GM19025 (cell line): Measurements from ENCODE around the gene TP73.

ENCODE experiments used
- ATAC-seq: cut with Tn5 transposase; IDR thresholded peaks from one replicate; pipeline ENCODE4 v1.9.1; 2021; ENCODE audit warnings: mild to moderate bottlenecking, low read depth, moderate library complexity; ENCODE audit not compliant: unreplicated experiment

The TP73 gene

DNA sequence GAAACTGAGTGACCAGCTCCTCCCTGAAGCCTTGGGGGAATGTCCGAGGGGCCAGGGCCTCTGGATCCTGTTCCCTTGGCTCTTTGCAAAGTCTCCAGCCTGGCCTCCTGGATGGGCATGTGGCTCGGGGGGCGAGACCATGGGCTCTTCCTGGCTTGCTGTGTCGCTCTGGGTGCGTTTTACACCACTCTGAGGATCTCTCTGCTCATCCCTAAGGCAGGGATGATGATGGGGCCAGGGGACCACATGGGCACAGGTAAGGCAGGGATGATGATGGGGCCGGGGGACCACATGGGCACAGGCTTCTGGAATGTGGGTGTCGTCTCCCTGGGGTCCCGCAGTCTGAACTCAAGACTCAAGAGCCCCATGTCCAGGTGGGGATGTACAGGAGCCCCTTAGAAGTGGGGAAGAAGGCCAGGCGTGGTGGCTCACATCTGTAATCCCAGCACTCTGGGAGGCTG, 17.7 kb downstream of the TP73 start:
- ATAC-seq: no peak

DNA sequence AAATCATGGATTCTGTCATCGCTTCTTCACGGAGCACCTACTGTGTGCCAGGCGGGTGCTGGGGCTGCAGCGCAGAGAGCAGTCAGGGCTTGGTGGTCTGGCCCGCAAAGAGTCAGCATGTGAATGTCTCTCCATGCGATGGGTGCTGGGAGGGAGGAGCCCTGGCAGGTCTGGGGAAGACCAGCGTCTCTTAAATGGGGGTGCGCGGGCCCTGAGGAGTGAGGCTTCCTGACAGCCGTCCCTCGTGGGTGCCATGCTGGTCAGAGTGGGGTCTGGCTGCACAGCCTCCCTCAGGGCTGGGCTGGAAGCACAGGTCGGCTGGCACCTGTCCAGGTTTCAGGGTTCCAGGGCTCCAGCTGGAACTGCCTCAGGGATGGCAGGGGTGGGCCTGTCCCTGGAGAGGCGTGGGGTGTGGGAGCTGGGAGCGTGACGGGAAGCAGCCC, 18.5 kb downstream of the TP73 start:
- no peak for ATAC-seq

DNA sequence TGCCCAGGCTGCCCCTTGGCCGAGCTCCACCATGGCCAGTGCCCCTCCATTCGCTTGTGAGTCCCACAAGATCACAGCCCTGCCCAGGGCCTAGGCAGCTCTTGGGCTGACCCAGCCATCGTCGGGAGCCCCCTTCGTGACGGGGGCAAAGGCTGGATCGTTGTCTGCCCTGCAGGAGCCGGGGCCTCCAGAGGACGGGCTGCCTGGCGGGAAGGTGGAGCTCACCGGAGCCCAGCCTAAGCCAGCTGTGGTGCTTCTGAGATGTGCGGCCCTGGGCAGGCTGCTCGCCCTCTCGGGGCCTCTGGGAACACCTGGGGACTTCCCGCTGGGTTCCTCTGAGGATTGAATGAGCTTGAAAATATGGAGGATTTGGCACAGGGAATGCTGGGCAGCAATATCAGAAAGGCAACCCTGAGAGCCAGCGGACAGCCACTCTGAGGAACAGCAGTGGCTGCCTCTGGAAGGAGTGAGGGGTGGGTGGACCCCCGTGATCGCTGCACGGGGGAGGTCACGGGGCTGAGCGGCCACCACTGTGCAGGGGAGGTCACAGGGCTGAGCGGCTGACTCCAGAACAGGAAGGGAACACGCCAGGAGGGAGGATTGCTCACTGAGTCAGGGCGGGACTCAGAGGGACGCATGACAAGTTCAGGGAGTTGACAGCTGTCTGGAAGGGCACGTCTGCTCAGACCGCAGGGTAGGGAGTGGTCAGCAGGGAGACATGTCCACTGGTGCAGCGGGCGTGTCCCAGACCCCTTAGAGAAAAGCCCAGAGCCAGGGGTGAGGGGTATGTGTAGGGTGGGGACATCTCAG, 19.3 kb downstream of the TP73 start:
- ATAC-seq: no peak

DNA sequence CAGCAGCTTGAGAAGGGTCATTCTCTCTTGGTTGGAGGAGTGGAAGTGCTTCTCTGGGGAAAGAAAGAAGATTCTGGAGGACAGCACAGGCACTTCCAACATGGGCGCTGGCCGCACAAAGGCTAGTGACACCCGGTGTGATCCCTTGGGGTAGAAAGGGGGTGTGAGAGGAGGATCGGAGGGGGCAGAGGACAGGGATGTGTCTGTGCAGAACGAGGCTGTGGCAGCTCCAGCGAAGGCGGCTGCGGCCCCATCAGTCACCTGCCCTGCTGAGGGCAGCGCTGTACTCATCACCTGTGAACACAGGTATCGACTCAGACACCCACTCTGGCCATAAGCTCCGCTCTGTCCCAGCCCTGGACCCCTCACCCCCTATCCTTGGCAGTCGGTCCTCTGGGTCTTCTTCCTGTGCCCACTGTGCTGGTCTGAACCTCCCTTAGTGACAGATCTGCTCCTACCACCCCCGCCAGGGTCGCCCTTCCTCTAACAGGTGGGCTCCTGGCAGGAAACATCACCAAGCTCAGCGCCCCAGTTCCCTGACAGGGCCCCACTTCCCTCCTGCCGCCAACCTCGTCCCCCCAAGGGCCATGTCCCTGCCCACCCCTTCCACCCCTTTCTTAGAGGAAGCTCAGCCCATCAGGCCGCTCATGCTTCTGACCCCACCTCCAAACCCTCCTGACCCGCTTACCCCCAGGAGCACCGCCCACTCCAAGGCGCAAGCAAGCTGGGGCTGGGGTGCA, 20.1 kb downstream of the TP73 start:
- no peak for ATAC-seq

DNA sequence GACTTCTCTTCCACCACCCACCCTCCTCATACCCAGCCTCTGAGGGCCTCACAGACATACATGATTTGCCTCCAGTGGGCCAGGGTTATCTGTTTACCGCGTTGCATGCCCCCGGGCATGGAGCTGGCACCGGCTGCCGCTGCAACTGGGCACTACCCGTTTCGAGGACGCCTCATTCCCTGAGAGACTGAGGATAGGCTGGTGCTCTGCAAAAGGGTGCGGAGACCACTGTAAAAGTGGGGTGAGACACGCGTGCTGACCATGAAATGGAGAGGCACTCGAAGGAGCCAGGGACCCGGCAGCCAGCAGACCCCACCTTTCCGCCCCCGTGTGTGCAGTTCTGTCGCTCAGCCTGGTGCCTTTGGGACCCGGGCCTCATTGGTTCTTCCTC, 20.6 kb downstream of the TP73 start:
- ATAC-seq: no peak

DNA sequence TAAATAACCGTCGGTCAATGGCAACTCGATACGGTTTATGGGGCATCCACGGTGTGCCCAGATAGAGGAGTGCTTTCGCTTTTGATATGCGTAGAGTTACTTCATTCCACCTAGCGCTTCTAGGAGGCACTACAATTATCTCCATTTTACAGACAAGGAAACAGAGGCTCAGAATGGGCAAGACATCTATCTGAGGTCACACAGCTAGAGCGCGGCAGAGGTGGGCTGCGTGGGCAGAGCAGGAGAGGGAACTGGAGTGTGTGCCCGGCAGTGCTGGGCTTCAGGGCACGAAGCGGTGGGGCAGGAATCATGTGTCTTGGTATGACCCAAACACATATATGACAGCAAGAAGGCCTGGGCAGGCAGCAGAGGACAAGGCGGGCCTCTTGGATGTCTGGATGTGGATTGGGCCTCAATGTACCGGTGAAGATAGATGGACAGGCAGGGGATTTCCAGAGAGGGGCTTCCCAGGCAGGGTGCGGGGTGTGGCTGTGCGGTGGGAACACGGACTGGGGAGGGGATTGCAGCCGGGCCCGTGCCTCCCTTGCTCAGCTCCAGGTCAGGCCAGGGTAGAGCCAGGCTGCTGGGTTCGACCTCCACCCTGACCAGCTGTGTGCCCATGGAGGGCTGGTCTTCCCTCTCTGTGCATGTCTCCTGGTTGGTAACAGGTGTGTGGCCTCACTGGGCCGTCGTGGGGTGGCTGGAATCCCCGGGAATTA, 21.2 kb downstream of the TP73 start:
- no peak for ATAC-seq

DNA sequence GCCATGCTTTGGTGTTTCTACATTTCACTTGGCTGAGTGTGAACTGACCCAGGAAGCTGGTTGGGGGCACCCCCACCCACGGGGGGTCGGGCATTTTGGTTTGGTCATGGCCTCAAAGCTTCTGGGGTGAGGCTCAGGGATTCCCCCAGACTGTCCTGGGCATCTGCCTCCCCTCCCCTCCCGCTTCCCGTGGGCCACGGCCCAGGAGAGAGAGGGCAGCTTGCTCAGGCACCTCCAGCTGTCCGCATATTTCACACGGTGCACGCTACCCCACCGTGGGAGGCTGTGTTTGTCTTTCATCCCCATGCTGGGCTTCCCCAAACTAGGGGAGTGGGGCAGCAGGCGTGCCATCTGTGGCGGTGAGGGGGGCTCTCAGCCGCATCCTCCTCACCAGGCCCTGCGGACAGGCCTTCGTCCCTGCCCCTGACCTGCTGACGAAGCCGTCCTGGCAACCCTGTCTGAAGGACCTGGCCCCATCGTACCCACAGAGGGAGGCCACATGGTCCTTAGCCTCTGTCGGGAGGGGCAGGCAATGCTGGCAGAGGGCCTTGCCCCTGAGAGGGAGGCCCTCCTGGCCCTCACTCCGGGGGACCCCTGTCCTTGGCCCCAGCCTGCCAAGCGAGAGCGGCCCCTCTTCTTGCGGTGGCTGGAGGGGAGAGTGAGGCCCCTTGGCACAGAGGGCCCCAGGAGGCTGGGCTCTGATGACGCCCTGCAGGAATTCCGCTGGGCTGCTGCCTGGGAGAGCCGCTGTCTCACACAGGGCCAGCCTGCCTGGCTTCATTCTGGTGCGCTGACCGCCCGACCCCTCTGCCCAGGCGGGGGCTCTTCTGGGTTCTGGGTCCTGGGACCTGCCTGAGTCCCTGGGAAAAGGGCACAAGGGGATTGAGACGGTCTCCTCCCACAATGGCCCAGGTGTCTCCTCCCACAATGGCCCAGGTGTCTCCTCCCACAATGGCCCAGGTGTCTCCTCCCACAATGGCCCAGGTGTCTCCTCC, 22.1 kb downstream of the TP73 start:
- no peak for ATAC-seq

DNA sequence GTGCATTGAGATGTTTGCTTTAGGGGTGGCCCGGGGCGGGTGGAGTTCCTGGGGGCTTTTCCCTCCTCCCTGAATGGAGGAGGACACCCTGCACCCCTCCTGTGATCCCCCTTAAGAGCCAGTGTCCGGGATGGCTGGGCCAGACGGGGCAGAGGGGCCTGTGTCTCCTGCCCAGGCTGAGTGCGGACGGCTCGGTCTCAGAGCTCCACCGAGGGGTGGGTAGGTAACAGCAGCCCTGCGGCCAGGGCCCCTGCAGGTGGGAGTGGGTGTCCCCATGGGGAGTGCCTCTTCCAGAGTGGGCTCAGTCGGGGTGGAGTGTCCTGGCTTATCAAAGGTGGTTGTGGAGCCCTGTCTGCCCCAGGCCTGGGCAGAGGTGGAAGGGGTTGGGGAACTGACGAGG, 23.1 kb downstream of the TP73 start:
- no peak for ATAC-seq

DNA sequence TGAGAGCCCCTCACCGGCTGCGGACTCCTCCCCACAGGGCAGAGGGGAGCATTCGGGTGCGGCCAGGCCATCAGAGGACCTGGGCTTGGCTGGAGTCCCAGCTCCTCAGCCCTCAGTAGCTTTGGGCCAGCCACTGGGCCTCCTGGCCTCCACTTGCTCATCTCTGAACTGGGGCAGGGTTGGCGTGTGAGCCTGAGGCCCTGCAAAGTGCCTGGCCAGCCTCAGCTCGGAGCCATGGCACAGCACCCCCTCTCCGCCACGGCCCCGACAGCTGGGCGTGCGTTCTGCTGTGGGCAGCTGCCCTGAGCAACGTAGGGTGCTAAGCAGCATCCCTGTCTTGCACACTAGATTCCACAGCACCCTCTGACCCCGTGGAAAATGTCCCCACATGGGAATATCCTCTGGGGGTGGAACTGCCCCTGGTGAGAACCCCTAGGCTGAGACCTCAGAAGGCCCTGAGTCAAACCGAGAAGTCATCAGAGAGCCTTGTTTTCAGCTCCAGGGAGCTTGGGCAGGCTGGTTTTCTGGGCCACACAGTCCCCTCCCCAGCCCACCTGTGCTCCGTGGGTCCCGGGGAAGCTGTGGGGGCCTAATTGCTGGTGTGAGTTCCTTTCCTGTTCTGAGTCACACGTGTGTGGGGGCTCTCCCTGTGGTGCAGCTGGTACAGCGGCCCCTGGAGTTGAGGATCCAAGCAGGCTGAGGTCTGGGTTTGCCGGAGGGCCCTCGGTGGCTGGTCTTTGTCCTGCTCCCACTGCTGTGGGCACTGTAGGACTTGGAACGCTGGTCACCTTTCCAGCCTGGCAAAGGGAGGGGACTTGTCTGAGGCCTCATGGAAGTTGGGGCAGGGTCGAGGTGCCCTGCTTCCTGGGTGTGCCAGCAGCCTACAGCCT, 24.5 kb downstream of the TP73 start:
- ATAC-seq: peak; percentile 59

DNA sequence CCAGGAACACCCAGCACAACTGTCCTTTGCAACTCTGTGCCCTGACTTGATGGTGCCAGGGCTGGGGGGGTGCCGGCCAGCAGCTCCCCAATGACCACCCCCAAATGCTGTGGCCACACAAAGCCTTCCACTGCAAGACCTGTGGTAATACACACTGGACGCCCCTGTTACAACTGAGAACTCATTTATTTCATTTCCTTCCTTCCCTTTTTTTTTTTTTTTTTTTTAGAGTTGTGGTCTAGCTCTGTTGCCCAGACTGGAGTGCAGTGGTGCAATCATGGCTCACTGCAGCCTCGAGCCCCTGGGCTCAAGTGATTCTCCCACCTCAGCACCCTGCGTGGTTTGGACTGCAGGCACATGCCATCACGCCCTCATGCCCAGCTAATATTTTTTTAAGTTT, 25.2 kb downstream of the TP73 start:
- ATAC-seq: no peak

DNA sequence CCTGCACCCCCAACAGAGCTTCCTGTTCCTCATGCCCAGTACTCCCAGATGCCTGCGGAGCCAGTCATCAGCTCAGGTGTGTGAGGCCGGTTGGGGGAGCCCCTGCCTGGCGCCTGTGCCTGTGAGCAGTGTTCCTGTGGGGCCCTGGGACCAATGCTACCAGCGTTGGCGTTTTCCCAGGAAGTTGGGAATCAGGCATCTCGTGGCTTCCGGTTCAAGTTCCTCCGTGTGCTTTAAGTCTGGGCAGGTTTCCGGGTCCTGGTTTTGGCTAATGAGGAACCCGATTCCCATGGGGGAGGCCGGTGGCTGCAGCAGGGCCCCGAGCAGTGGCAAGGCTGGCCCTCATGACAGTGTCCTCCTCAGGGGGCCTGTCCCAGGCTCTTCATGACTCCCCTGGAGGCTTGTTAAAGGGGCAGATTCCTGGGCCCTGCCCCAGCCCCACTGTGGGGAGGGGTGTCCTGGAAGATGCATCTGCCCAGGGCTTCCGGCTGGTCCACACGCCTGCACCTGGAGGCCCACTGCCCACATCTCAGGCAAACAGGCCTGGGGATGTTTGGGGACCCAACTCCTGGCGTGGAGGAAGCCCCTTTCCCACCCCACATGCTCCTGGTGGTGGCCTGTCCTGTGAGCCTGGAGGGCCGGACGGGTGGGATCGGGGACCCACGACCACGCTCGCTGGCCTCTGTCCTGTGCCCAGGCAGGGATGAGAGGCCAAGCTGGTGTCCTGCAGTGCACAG, 26.2 kb downstream of the TP73 start:
- no peak for ATAC-seq

DNA sequence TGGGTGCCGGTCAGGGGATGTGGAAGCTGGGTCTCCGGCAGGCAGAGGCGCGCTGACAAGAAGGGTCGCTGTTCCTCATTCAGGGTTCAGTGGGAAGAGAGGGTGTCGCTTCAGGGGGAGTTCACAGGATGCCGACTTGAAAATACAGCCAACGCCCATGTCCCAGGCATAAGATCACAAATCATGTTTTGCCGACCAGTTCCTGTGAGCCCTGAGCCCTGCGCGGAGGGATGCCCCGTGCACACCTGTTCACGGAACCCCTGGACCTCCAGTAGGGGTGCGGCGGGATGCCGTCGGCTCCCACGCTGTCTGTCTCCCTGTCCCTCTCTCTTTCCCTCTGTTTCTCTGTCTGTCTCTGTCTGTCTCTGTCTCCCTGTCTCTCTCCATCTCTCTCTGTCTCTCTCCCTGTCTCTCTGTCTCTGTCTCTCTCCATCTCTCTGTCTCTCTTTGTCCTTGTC, 26.8 kb downstream of the TP73 start:
- ATAC-seq: no peak

DNA sequence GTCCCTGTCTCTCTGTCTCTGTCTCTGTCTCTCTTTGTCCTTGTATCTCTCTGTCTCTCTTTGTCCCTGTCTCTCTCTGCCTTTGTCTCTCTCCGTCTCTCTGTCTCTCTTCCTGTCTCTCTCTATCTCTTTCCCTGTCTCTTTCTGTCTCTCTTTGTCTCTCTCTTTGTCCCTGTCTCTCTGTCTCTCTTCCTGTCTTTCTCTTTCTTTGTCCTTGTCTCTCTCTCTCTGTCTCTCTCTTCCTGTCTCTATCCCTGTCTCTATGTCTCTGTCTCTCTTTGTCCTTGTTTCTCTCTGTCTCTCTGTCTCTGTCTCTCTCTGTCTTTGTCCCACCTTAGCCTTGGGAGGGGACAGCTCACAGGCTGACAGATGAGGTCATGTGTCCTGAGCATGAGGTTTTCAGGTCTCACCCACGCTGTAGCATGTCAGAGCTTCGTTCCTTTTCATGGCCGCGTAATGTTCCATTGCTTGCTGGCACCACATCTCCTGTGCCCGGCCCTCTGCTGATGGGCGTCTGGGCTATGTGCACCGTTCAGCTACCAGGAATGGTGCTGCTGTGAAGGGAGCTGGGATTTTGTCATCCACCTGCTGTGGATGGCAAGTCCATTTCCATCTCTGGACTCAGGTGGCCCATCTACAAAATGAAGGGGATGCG, 27.6 kb downstream of the TP73 start:
- no peak for ATAC-seq

DNA sequence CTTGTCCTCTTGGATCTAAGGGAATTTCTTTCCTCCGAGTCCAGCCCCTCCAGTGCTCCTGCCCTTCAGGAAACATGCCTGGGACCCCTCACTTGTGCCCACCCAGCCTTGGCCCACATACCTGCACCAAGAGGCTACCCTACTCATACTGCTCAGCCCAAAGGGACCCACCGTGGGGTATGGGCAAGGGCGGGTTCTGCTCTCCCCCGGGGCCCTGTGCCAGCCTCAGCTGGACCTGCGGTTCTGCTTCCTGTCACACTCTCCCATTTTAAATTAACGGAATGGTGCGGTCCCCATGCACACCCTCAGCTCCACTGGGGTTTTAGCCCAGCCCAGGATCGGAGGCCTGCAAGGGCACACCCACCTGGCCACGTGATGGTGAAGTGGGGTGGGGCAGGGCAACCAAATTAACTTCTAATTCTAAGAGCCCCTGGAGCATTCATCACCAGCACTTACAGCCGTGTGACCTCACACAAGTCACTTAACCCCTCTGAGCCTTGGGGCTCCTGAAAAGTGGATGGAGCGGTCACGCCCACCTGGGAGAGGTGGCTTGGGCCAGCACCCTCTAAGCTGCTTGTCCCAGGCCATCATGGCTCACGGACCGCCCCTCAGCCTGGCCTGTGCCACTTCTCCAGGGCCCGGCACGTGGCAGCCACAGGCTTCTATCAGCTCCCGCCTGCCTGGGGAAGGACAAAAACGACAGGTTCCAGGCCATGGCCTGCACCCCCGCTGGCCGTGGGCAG, 28.3 kb downstream of the TP73 start:
- no peak for ATAC-seq

DNA sequence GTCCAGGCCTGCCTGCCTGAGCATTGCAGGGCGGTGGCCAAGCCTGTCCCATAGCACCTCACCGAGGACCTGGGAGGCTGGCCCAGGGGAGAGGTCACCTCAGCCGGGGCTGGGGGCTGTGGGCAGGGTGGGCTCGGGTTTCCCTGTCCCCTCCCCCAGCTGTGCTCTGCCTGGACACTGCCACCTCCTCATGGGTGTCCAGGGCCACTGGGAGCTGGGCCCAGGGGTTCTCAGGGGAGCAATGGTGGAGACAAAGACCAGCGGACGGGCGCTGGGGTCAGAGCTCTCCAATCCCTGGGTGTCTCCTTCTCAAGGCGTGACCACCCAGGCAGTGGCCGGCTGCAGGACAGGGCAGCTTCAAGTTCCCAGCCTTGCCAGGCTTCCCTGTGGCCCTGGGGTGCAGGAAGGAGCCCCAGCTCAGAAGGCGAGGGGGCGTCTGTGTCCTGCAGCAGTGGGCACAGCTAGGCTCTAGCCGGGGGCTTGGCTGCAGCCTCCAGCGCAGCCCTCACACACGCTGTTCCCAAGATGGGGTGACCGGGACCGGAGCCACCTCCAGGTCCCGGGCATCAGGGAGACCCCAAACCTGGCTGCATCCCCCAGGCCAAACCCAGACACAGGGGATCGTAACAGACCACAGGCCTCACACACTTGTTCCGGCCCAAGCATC, 29.0 kb downstream of the TP73 start:
- ATAC-seq: no peak
